AG04450 (cell line): ENCODE data around the gene NSD1. TPM values are rescaled to one million over a fixed set of nuclear protein-coding genes. Genes with fewer than 3 reads are reported as not detected.
"Not testable (repeated sequence)": the region's sequence is repeated elsewhere in the genome, so short reads cannot be mapped to it uniquely, and the experiment has no call there.

Experiments used
- CTCF ChIA-PET: fragments of 300-600, 350-600 bp; formaldehyde crosslinking; extraction: SDS; loops from one replicate; lab custom pipeline; 2022; ENCODE audit warnings: antibody characterized with exemption, inconsistent platforms; lab: Charles Lee
- POLR2A ChIA-PET: fragments of 350-600 bp; formaldehyde crosslinking; extraction: SDS; loops from one replicate; lab custom pipeline; 2021; ENCODE audit warnings: antibody characterized with exemption, inconsistent platforms; lab: Yijun Ruan, JAX
- DNase-seq: peaks from one replicate; pipeline ENCODE4 v3.0.0-alpha.2; 2011; ENCODE audit warnings: low read depth, low spot score
- H3K27ac ChIP-seq: one replicate; pipeline ENCODE4 v1.5.1; 2012; ENCODE audit warnings: low read depth, low read length, control low read depth
- H3K27me3 ChIP-seq: one replicate; pipeline ENCODE4 v1.6.0; 2012; ENCODE audit warnings: low read length; ENCODE audit not compliant: control insufficient read depth, insufficient read depth
- H3K4me3 ChIP-seq: 2 replicates; pipeline ENCODE4 v1.5.1; 2011; ENCODE audit warnings: mild to moderate bottlenecking, low read depth, low read length, control low read depth
- H3K9me3 ChIP-seq: 2 replicates; pipeline ENCODE4 v1.5.1; 2012; ENCODE audit warnings: low read length; ENCODE audit not compliant: control insufficient read depth, insufficient read depth
- polyA plus RNA-seq: library from polyadenylated mRNA; depleted of rRNA; stranded (reverse); fragments of >200 nt; gene quantifications from 2 replicates; pipeline ENCODE4 v1.2.3, GENCODE V29; 2011
- TF ChIP-seq, protein P1 (sequence below): IDR thresholded peaks from 2 replicates; pipeline ENCODE4 v1.5.1; 2011; ENCODE audit warnings: low read depth, low read length, control low read depth, inconsistent platforms

The NSD1 gene
- polyA plus RNA-seq, 1 experiment = 33.4 TPM

DNA sequence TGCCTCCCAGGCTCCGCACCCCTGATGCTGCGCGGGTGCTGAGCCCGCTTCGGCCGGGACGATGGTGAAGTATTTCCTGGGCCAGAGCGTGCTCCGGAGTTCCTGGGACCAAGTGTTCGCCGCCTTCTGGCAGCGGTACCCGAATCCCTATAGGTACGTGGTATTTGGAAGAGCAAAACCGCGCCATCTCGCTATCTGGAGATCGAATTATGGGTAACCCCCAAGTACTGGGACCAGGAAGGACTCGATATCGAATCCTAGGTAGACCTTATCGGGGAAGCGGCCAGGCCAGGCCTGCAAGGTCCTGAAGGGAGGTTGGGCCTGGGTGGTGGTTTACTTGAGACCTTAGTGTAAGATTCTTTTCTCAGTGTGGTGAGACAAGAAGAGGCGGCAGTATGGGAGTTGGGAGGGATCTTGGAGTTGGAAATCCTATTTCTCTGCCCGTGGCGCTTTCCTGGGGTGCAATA, 170.4 kb downstream of the NSD1 start:
- TF ChIP-seq, protein P1, sequence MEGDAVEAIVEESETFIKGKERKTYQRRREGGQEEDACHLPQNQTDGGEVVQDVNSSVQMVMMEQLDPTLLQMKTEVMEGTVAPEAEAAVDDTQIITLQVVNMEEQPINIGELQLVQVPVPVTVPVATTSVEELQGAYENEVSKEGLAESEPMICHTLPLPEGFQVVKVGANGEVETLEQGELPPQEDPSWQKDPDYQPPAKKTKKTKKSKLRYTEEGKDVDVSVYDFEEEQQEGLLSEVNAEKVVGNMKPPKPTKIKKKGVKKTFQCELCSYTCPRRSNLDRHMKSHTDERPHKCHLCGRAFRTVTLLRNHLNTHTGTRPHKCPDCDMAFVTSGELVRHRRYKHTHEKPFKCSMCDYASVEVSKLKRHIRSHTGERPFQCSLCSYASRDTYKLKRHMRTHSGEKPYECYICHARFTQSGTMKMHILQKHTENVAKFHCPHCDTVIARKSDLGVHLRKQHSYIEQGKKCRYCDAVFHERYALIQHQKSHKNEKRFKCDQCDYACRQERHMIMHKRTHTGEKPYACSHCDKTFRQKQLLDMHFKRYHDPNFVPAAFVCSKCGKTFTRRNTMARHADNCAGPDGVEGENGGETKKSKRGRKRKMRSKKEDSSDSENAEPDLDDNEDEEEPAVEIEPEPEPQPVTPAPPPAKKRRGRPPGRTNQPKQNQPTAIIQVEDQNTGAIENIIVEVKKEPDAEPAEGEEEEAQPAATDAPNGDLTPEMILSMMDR = no peak
- no peak for DNase-seq

DNA sequence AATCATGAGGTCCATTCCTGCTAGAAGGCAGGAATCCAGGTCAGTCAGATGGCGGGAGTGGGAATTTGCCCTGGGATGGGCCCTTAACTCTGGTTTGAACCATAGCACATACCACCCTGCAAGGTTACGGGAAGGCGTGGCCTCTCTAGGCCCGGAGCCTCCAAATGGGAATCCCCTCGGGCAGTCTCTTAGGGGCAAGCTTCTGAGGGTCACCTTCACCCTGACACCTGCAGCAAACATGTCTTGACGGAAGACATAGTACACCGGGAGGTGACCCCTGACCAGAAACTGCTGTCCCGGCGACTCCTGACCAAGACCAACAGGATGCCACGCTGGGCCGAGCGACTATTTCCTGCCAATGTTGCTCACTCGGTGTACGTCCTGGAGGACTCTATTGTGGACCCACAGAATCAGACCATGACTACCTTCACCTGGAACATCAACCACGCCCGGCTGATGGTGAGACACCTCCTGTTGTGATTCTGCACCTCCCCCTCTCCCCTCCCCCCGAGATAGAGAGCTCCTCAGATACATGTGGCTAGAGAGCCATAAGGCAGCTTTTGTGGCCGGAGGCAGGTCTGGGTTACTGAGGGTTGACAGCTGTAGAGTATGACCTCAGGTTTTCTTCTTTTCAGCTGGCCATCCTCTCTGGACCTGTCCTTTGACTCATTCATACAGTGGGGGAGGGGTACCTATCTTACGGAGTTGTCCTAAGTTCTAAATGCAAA, 171.0 kb downstream of the NSD1 start:
- ChIA-PET CTCF (interaction anchor here (0.7 to 4.0 kb wide), 2 partner anchors 14 to 191 kb away, joined by 4 to 33 read pairs; no protein-coding TSS in a partner anchor), POLR2A (interaction anchor here (0.6 kb wide), 1 partner anchor 142 kb away, joined by 3 read pairs; no protein-coding TSS in a partner anchor)
- Histone ChIP-seq H3K4me3 (peak overlapping the region; percentile 89), H3K9me3 (no peaks in the 10 kb centered on the region; the same call in 1 of the 2 replicates), H3K27ac (peak overlapping the region; percentile 39), H3K27me3 (no peaks in the 10 kb centered on the region)
- DNase-seq = no peak
- TF ChIP-seq, protein P1 = no peak

More for the DNA sequence above, 170.4 kb downstream of the NSD1 start:
- H3K27ac ChIP-seq = peak overlapping the region; percentile 39
- ChIA-PET CTCF (interaction anchor here (1.0 to 4.0 kb wide), 4 partner anchors 10 to 230 kb away, joined by 3 to 33 read pairs (median 4); no protein-coding TSS in a partner anchor), POLR2A (interaction anchor here (0.6 to 1.2 kb wide), 2 partner anchors 9 to 183 kb away, joined by 4 to 7 read pairs; no protein-coding TSS in a partner anchor)
- peak overlapping the region; percentile 89 for H3K4me3 ChIP-seq
- no peaks in the 10 kb centered on the region for H3K27me3 ChIP-seq
- H3K9me3 ChIP-seq = no peaks in the 10 kb centered on the region; the same call in 1 of the 2 replicates

DNA sequence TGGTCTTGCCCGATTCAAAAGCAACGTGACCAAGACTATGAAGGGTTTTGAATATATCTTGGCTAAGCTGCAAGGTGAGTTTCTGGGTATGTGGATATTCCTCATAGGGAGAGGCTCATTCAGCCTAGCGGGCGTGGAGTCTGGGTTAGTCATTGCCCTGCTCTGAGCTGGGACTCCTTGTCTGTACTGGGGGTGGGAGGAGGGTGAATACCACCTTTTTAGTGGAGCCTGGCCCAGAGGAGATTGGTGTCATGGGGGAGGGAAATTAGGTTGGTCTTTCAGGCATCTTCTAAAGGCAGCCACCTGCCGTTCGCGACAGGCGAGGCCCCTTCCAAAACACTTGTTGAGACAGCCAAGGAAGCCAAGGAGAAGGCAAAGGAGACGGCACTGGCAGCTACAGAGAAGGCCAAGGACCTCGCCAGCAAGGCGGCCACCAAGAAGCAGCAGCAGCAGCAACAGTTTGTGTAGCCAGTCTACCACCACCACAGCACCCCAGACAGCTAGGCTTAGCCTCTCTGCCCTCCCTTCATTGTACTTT, 172.6 kb downstream of the NSD1 start:
- H3K27ac ChIP-seq, H3K9me3 ChIP-seq, H3K4me3 ChIP-seq, POLR2A ChIA-PET, CTCF ChIA-PET, DNase-seq, H3K27me3 ChIP-seq: not testable (repeated sequence)

DNA sequence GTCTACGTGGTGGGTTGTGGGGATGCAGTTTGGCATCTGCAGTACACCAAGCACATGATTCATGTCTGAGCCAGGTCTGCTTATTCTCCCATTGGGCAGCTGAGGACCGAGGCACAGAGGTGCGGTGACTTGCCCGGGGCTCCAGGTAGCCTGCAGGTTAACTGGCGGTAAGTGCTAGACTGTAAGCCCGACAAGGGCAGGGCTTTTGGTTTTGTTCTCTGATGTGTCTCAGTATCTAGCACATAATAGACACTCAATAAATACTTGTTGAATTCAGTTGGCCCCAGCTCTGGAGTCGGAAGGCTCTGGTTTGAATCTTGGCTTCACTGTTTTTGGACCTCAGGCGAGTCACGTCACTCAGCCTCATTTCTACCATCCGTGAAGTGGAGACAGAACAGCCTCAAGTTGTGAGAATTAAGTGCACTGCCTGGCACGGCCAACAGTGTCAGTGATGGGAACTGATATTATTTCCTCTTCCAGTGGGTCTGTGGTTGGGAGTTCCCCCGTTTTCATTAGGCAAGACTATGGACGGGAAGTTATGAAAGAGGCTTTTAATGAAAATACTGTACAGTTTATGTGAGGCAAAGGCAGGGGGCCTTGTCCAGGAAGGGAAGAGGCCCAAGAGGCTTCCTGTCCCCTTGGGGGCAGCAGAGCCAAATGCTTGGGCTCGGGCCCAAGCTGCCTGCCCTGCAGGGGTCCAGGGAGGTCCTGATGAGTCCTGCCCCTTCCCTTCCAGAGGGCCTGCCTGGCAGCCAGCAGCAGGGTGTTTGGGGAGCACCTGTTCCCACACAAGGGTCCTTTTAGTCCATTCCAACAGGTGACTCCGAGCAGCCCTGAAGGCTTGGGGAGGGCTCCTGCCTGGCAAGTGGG, 173.3 kb downstream of the NSD1 start:
- no peak for DNase-seq

More for the DNA sequence above, 173.3 kb downstream of the NSD1 start:
- Histone ChIP-seq H3K27me3 (no peaks in the 10 kb centered on the region), H3K9me3 (no peaks in the 10 kb centered on the region; the same call in 1 of the 2 replicates), H3K4me3 (no peak overlapping the region), H3K27ac (no peak overlapping the region)
- TF ChIP-seq, protein P1 = no peak
- ChIA-PET POLR2A (no interaction called here), CTCF (no interaction called here)
